Measurements from ENCODE around the gene SH3GL1.
A peak's percentile ranks its signal among the peaks of the same experiment; 100 is the strongest.
"Not testable (repeated sequence)": the region's sequence is repeated elsewhere in the genome, so short reads cannot be mapped to it uniquely, and the experiment has no call there.

Gene SH3GL1

DNA sequence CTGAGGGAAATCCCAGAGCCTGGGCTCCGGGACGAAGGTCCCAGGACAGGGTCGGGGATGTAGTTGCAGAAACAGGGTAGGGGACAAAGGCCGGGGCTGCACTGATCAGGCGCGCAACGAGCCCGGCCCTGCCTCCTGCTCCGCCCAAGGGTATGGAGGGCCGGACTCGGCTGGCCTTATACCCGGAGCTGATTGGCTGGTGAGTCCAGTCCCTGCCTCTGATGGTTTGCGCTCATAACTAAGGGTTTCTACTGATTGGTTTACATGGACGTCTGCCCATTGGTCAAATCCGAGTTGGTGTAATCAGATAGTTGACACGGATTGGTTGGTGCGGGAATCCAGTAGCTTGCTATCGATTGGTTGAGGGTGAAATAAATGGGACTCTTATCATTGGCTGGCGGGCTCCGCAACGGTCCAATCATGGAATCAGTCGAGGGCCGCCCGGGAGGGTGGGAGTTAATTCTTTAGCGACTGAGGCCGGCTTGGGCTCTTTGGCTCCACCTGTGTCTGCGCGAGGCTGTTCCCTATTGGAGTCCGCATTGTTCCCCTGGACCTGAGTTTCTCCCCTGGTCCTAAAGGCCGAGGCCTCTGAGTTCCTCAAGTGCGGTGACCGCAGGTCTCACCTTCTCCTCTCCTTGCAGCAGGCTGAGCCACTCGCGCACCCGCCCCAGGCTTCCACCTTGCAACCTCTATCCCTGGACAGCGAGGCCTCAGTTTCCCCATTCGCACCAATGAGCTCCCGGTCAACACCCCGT, 57.6 kb downstream of the SH3GL1 start:
- DNase-seq (ENCODE audit: low spot score): peak; percentile 98

DNA sequence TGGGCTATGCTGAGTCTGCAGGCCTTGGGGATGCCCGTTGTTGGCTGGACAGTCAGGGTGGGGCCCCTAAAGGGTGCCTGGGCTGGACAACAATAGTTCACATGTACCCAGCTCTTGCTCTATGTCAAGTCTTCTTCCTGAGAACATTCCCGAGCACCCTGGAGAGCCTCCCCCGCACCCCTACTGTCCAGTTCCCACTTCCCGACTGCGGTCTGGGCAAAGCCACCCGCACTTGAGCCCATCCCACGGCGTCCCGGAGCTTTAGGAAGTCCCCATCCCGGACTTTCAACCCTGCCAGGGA, 58.1 kb downstream of the SH3GL1 start:
- no peak for DNase-seq (ENCODE audit: low spot score)

DNA sequence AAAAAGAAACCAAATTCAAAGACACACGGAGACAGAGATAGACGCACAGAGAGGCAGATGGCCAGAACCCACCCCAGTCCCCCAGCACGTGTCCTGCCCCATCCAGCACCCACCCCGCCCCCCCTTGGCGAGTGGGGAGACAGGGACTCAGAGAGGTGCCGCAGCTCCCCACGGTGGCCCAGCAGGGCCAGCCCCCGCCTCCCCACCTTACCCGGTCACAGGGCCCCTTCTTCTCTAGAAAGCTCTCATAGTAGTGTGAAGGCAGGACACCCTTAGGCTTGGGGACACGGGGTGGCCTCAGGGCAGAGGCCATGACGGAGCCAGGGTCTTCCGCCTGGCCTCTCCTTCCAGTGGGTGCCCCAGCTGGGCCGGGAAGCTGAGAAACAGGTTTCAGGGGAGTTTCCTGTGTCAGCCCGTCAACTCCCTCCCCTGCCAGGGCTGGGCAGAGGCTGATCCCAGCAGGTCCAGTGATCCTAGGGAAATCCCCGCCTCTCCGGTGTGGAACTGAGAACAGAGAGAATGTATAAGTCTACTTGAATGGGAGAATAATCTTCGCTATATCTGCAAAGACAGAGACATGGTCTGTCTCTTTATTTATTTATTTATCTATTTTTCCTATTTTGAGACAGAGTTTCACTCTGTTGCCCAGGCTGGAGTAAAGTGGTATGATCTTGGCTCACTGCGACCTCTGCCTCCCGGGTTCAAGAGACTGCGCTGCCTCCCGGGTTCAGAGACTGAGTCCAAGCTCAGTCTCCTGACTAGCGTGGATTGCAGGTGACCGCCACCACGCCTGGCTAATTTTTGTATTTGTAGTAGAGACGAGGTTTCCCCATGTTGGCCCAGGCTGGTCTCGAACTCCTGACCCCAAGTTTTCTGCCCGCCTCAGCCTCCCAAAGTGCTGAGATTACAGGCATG, 61.6 kb downstream of the SH3GL1 start, which contains the start of gene STAP2:
TSS of gene STAP2 (minus strand) at position 387 of the 915 bp plus-strand sequence. CDS start at position 313, 74 bp downstream.
- DNase-seq (ENCODE audit: low spot score): no peak

DNA sequence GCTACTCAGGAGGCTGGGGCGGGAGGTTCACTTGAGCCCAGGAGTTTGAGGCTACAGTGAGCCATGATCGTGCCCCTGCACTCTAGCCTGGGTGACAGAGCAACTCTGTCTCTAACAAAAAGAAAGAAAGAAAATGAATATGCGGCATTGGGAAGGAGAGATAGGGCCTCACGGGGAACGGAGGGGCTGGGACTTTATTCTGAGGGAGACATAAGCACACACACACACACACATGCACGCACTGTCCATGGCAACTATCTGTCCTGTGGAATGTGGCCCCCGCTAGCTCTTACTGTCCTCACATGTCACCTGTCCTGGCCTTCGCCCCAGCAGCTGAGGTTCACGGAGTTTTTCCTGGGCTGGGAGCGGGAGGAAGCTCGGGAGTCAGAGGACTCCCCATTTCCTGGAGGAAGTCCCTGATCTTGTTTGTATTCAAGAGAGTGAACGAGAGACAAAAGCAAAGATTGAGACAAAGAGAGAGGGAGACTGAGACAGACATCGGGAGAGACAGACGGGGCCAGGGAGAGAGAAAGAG, 62.4 kb downstream of the SH3GL1 start:
- no peak for DNase-seq (ENCODE audit: low spot score)

DNA sequence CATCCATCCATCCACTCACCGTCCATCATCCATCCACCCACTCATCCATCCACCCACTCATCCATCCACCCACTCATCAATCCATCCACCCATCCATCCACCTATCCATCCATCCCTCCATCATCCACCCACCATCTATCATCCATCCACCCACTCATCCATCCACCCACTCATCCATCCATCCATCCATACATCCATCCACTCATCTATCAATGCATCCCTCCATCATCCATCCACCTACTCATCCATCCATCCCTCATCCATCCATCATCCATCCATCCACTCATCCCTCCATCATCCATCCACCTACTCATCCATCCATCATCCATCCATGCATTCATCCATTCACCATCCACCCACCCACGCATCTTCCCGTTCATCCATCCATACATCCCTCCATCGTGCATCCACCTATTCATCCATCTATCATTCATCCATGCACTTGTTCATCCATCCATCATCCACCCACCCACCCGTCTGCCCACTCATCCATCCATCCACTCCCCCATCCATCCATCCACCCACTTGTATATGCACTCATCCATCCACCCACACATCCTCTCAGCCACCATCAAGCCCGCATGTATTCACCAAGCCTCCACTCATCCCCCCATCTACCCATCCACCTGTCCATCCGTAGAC, 65.3 kb downstream of the SH3GL1 start:
- no peak for DNase-seq (ENCODE audit: low spot score)

DNA sequence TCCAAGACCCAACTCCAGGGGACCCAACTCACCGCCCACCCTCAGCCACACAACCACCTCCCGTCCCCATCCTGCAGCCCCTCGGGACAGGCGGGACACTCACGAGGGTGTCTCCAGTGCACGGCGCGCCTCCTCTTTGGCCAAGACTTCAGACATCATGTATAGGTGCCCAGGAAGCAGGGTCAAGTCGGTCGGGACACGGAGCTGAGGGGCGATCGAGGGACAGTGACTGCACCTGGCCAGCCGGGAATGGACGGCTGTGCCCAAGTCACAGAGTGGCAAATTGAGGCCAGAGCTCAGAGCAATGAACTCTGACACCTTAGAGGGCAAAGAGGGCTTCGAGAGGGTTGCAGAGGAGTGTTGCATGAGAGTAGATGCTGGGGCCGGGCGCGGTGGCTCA, 70.5 kb downstream of the SH3GL1 start:
- DNase-seq (ENCODE audit: low spot score): no peak

DNA sequence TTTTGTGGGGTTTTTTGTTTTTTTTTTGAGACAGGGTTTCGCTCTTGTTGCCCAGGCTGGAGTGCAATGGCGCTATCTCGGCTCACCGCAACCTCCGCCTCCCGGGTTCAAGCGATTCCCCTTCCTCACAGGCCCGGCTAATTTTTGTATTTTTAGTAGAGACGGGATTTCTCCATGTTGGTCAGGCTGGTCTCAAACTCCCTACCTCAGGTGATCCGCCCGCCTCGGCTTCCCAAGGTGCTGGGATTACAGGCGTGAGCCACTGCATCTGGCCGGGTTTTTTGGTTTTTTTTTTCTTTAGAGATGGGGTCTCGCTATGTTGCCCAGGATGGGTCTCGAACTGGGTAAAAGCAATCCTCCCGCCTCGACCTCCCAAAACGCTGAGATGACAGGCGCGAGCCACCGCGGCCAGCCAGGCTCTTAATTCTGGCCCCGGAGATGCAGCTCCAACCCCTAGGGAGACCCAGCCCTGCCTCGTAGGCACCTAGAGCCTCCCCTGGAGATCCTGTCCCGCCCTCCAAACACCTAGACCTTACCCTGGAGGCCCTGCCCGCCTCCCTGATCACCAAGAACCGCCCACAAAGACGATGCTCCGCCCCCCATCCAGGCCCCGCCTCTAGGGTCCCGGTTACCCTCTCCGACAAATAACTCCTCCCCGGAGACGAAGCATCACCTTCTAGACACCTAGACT, 71.2 kb downstream of the SH3GL1 start:
- DNase-seq (ENCODE audit: low spot score): not testable (repeated sequence)

DNA sequence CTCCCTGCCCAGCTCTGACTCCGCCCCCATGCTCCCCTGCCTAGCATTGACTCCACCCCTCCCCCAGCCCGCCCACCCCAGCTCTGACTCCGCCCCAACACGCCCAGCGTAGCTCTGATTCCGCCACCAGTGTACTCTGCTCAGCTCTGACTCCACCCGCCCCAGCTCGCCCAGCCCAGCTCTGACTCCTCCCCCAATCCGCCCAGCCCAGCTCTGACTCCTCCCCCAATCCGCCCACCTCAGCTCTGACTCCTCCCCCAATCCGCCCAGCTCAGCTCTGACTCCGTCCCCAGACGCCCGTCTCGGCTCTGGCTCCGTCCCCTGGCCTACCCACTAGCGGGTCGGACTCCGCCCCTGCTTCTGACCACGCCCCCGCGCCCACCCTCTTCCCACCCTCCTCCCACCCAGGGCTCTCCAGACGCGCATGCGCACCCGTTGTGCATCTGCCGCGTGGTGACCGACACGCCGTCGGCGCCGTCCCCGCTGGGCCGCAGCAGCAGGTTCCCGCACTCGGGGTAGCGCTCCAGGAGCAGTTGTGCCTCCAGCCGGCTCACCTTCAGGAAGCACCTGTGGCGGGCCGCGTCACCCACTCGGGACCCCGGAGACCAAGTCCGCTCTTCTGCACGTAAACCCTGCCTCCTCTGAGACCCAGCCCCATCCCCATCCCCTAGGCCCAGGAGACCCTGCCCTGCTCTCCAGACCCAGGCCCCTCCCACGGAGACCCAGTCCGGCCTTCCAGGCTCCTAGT, 71.9 kb downstream of the SH3GL1 start:
- DNase-seq (ENCODE audit: low spot score): peak; percentile 96

DNA sequence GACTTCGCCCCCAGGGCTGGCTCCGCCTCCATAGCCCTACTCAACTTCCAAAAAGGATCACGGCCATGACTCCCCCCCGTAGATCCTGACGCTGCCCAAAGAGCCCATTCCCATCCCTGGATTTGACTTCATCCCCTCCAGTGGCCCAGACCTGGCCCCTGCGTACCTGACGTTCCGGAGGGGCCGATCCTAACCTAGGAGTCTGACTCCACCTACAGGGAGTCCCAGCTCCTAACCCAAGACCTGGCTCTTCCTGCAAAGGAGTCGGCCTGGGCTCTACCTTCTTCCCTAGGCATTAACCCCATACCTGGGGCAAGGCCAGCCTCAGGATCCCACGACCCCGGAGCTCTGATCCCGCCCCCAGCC, 72.5 kb downstream of the SH3GL1 start:
- no peak for DNase-seq (ENCODE audit: low spot score)

DNA sequence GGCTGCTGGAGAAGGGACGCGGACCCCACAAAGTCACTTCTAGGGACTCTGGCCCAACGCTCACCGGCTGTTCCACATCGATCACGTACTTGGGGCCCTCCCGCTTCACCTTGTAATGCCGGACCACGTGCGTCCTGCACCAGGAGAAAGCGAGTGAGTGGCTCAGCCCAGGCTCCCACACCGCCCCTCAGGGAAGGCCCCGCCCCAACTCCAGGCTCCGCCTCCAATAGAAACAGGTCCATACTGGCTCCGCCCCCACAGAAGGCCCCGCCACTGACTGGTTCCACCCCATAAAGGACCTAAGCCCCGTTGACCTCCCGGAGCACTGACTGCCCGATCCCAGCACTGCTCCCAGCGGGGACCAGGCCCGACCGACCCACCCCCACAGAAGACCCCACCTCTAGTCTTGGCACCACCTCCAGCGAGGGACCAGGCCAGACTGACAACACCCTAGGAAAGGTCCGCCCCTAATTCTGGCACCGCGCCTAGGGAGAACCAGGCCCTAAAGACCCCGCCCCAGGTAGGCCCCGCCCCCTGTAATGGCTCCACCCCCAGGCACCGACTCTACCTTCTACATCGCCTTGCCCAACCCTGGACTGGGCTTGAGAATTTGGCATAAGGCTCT, 73.0 kb downstream of the SH3GL1 start:
- peak; percentile 65 for DNase-seq (ENCODE audit: low spot score)

DNA sequence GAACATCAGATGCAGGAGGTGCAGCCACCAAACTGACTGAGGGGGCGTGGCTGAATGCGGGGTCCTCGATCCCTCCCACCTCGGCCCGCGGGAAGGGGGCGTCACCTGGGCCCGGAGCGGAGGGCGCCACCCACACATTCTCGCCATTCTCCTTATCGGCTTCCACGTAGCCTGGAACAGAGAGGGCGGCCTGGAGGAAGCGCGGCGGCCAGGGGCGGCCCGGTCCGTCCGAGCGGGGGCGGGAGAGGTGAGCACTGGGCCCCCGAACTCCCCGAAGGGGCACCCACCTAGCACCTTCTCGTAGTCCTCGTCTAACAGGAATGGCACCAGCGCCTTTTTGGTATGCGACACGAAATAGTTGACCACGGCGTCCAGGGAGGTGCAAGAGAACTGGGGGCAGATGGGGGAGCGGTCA, 73.5 kb downstream of the SH3GL1 start:
- DNase-seq (ENCODE audit: low spot score): no peak

DNA sequence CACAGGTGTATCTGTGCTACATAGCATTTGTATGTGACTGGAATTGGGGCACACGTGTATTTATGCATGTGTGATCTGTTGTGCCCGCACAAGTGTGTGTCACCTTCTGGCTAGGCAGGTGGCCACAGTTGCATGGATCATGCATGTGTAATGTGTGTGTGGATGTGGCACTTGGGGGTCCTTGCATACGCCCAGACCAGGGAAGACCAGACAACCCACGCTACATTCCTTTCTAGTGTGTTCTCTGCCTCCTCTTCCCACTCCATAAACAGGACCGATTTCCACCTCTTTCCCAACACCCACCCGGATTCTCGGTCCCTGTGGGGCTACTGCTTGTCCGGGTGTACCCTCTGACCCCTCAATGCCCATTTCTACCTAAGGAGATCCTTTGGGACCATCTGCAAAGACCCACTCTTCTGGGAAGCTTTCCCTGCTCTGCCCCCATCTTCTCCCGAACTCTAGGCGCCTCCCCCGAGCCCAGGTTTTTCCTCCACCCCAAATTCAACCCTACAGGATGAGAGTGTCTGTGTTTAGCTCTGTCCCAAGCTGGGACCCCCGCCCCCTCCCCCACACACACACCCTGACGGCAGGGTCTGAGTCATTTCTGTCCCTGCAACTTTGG, 74.0 kb downstream of the SH3GL1 start:
- no peak for DNase-seq (ENCODE audit: low spot score)

DNA sequence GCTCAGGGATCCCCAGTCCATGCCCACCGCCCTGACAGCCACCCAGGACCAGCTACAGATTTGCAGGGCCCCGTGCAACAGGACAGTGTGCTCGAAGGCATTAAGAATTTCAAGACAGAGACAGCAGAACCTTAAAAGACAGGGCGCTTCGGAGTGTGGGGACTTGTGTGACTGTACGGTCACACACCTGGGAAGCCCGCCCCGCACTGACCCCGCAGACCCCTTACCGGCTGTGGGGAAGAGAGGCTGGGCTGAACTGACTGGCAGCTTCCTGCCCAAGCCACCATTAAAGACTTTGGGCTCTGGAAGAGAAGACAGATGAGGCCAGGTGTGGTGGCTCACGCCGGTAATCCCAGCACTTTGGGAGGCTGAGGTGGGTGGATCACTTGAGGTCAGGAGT, 76.1 kb downstream of the SH3GL1 start:
- DNase-seq (ENCODE audit: low spot score): no peak

DNA sequence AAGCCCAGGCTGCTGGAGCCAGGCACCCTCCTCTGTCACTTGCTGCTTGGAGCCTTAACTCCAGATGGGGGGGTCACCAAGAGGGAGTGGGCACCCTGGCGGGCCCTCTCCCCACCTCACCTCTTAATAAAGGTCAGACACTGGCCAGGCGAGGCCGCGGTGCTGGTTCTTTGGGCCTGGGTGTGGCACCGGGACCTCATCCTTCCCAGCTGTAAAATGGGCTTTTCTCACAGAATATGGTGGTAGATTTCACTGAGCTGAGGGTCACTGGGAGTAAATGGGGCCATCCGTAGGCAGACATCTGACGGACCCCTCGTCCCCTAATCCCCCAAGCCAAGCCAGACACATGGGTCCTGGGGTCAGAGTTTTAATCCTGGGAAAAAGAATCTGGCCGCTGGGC, 76.7 kb downstream of the SH3GL1 start:
- no peak for DNase-seq (ENCODE audit: low spot score)

DNA sequence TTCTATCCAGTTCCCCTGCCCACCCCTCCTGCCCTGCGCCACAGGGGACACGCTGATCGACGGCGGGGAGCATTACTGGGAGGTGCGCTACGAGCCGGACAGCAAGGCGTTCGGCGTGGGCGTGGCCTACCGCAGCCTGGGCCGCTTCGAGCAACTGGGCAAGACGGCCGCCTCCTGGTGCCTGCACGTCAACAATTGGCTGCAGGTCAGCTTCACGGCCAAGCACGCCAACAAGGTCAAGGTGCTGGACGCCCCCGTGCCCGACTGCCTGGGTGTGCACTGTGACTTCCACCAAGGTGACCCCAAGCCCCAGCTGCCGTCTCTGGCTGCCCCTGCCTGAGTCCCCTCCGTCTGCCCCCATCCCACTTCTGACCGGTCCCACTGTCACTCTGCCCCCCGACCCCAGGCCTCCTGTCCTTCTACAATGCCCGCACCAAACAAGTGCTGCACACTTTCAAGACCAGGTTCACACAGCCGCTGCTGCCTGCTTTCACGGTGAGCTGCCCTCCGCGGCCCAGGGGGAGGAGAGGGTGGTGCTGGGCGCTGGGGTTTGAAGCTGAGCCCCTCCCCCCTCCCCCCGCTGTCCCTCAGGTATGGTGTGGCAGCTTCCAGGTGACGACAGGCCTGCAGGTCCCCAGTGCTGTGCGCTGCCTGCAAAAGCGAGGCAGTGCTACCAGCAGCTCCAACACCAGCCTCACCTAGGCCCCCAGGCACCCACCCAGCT, 77.2 kb downstream of the SH3GL1 start:
- no peak for DNase-seq (ENCODE audit: low spot score)

DNA sequence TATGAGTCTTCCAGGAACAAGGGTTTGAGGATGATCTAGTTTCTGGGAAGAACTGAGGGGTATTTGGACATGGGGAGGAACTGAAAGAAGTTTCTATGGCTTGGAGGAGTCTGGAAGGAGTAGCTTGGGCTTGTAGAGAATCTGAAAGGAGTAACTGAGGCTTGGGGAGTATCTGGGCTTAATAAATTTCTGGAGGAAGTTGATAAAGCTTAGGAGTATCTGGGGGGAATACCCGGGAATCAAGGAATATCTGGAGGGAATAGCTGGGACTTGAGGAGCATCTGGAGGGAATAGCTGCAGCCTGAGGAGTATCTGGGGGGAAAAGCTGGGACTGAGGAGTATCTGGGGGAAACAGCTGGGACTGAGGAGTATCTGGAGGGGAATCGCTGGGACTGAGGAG, 79.9 kb downstream of the SH3GL1 start:
- no peak for DNase-seq (ENCODE audit: low spot score)

DNA sequence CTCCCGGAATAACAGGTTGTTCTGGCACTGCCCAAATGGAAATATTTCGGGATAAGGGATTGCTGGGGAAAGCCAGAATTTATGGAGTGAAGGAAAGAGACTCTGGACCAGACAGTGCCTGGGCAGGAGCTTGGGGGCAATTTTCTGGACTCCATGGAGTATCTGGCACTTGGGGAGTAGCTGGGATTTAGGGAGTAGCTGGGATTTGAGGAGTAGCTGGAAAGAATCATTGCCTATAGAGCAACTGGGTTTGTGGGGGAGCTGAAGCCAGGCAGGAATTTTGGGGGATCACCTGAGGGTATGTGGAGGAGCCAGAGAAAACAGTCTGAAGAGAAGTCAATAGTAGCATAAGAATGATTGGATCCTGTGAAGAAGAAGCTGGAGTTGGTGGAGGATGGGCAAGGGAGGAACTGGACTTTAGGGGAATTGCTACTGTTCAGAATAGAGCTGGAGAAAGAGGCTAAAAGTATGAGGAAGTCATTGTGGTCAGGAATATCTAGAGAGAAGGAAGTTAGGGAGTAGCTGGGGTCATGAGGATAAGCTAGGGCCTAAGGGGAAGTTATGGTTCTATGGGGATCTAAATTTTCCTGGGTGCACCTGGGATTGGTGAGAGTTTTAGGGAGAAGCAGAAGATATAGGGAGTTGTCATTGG, 81.2 kb downstream of the SH3GL1 start:
- DNase-seq (ENCODE audit: low spot score): no peak

DNA sequence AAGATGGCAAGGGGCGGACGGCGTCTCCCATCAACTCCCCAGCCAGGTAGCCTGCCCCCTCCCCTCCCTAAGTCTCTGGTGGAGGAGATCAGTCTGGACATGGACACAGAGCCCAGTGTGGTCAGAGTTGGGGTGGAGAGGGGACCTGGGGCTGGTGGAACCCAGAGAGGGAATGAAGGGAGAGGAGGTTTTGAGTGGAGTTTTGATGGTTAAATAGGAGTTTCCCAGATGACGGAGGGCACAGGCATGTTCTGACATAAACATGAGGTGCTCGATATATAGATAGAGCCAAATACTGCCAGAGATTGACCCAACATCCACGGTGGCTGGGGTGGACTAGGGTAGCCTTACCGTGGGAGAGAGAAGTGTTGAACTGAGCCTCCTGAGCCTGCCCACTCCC, 81.9 kb downstream of the SH3GL1 start:
- DNase-seq (ENCODE audit: low spot score): no peak

DNA sequence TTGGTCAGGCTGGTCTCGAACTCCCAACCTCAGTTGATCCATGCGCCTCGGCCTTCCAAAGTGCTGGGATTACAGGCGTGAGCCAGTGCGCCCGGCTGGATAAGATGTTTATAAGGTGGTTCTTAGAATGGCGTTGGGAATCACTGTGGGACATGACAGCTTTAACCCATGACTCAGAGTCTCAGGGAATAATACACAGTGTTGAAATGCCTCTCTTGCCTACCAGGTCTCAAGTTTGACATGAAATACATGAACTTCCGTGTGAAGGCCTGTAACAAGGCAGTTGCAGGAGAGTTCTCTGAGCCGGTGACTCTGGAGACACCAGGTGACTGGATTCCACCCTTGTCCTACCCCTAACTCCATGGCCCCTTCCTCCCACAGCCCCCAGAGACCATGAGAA, 83.4 kb downstream of the SH3GL1 start:
- DNase-seq (ENCODE audit: low spot score): no peak

Measured in CD4-positive, alpha-beta T cell treated with Interleukin-15 for 4 hours (primary cell).